ENCODE data around the gene IQUB. TPM values are rescaled to one million over a fixed set of nuclear protein-coding genes. Genes with fewer than 3 reads are reported as not detected.
"Not testable (repeated sequence)": the region's sequence is repeated elsewhere in the genome, so short reads cannot be mapped to it uniquely, and the experiment has no call there.

The IQUB gene
- total and polyA plus RNA-seq, 2 experiments from 2014 or later = 0.97 to 2.2 TPM

DNA sequence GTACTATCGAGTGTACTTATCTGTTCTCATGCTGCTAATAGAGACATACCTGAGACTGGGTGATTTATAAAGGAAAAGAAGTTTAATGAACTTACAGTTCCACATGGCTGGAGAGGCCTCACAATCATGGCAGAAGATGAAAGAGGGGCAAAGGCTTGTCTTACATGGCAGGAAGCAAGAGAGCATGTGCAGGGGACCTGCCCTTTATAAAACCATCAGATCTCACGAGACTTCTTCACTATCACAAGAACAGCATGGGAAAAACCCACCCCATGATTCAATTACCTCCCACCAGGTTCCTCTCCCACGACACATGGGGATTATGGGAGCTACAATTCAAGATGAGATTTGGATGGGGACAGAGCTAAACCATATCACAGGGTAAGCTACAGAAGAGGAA is 18.8 kb upstream of the IQUB start:
- Histone ChIP-seq H3K4me2 (no peak overlapping the region), H3K4me1 (ENCODE audit: insufficient read depth) (peaks cover 10% of the 10 kb centered on the region), H3K9me2 (replicated peaks; ENCODE audit: insufficient read depth) (no peaks in the 10 kb centered on the region), H3K79me2 (peaks cover 72% of the 10 kb centered on the region), H2AFZ (no peak overlapping the region), H4K20me1 (ENCODE audit: insufficient read depth, poor library complexity, severe bottlenecking) (peaks cover 10% of the 10 kb centered on the region), H3K9me3 (ENCODE audit: low read depth) (no peaks in the 10 kb centered on the region), H3K27ac (no peak overlapping the region), H3K36me3 (replicated peaks; ENCODE audit: insufficient read depth, low read depth) (no peaks in the 10 kb centered on the region), H3K4me3 (no peak overlapping the region), H3K27me3 (no peaks in the 10 kb centered on the region)
- 98% methylated on average over 3 of the region's 3 CpGs for WGBS (ENCODE audit: low lambda C conversion rate, missing lambda C conversion rate)
- TF ChIP-seq, protein P1, sequence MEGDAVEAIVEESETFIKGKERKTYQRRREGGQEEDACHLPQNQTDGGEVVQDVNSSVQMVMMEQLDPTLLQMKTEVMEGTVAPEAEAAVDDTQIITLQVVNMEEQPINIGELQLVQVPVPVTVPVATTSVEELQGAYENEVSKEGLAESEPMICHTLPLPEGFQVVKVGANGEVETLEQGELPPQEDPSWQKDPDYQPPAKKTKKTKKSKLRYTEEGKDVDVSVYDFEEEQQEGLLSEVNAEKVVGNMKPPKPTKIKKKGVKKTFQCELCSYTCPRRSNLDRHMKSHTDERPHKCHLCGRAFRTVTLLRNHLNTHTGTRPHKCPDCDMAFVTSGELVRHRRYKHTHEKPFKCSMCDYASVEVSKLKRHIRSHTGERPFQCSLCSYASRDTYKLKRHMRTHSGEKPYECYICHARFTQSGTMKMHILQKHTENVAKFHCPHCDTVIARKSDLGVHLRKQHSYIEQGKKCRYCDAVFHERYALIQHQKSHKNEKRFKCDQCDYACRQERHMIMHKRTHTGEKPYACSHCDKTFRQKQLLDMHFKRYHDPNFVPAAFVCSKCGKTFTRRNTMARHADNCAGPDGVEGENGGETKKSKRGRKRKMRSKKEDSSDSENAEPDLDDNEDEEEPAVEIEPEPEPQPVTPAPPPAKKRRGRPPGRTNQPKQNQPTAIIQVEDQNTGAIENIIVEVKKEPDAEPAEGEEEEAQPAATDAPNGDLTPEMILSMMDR (IDR thresholded peaks at IDR 0.05; ENCODE audit: poor library complexity) = no peak
- no peak for TF ChIP-seq EZH2 (IDR thresholded peaks at IDR 0.05; ENCODE audit: borderline replicate concordance)
- no peak for TF ChIP-seq EZH2phosphoT487 (IDR thresholded peaks at IDR 0.05; ENCODE audit: low read depth, severe bottlenecking, unreplicated experiment)
- DNase-seq (ENCODE audit: low spot score) = no peak

DNA sequence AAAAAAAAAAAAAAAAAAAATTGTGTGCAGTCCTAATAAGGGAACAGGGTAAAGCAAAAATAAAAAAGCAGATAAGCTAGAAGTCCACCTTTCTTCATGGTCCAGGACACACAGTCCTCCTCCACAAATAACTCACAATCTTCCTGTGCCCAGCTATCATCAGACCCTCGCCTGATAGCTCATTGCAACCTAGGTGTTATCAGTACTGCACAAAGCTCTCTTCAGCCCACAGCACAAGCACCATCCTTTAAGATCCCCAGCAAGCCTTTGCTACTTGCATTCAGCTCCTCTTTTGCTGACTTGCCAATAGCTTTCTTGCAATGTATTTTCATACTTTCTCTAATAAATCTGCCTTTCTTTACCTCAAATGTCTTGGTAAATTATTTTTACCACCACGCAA is 18.2 kb upstream of the IQUB start:
- H3K4me1 ChIP-seq (ENCODE audit: insufficient read depth) = peaks cover 10% of the 10 kb centered on the region
- H3K36me3 ChIP-seq (replicated peaks; ENCODE audit: insufficient read depth, low read depth) = no peaks in the 10 kb centered on the region
- peaks cover 77% of the 10 kb centered on the region for H3K79me2 ChIP-seq
- no peak overlapping the region for H3K27ac ChIP-seq
- no peak overlapping the region for H3K4me3 ChIP-seq
- 96% methylated on average over 2 of the region's 2 CpGs for WGBS (ENCODE audit: low lambda C conversion rate, missing lambda C conversion rate)
- H3K4me2 ChIP-seq = no peak overlapping the region
- H4K20me1 ChIP-seq (ENCODE audit: insufficient read depth, poor library complexity, severe bottlenecking) = peaks cover 10% of the 10 kb centered on the region
- H2AFZ ChIP-seq = no peak overlapping the region
- H3K27me3 ChIP-seq = no peaks in the 10 kb centered on the region
- H3K9me2 ChIP-seq (replicated peaks; ENCODE audit: insufficient read depth) = no peaks in the 10 kb centered on the region
- no peaks in the 10 kb centered on the region for H3K9me3 ChIP-seq (ENCODE audit: low read depth)
- TF ChIP-seq EZH2phosphoT487 (IDR thresholded peaks at IDR 0.05; ENCODE audit: low read depth, severe bottlenecking, unreplicated experiment) (no peak), EZH2 (IDR thresholded peaks at IDR 0.05; ENCODE audit: borderline replicate concordance) (no peak)
- TF ChIP-seq, protein P1 (IDR thresholded peaks at IDR 0.05; ENCODE audit: poor library complexity) = no peak
- DNase-seq (ENCODE audit: low spot score) = no peak

DNA sequence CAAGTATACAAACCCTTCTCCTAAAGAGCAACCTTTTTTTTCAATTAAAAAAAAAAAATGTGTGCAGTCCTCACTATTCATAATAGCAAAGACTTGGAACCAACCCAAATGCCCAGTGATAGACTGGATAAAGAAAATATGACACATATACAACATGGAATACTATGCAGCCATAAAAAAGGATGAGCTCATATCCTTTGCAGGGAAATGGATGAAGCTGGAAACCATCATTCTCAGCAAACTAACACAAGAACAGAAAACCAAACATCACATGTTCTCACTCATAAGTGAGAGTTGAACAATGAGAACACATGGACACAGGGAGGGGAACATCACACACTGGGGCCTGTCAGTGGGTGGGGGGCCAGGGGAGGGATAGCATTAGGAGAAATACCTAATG is 17.7 kb upstream of the IQUB start:
- not testable (repeated sequence) for H3K9me3 ChIP-seq (ENCODE audit: low read depth); H2AFZ ChIP-seq; H3K9me2 ChIP-seq (replicated peaks; ENCODE audit: insufficient read depth); H3K27me3 ChIP-seq; DNase-seq (ENCODE audit: low spot score); H3K27ac ChIP-seq; H3K4me3 ChIP-seq; H3K4me2 ChIP-seq; H3K36me3 ChIP-seq (replicated peaks; ENCODE audit: insufficient read depth, low read depth)
- H3K79me2 ChIP-seq = peaks cover 81% of the 10 kb centered on the region
- H4K20me1 ChIP-seq (ENCODE audit: insufficient read depth, poor library complexity, severe bottlenecking) = peaks cover 10% of the 10 kb centered on the region
- peaks cover 10% of the 10 kb centered on the region for H3K4me1 ChIP-seq (ENCODE audit: insufficient read depth)

DNA sequence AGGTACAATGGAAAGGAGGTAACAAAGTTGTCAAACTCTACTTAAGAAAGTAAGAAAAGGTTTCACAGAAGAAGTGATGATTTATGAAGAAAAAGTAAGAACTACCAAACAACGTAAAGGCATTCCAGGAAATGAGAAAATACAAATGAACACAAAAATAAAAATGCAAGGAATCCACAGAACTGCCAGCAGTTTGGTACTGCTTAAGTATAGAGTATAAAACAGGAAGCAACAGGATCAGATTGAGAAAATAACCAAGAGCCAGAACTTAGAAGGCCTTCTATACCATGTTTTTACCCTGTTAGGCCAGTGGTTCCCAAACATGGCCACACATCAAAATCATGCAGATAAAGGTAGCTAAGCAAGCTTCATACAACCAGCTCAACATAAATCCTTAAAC is 14.0 kb upstream of the IQUB start:
- no peaks in the 10 kb centered on the region for H3K9me2 ChIP-seq (replicated peaks; ENCODE audit: insufficient read depth)
- H3K9me3 ChIP-seq (ENCODE audit: low read depth) = no peaks in the 10 kb centered on the region
- TF ChIP-seq EZH2phosphoT487 (IDR thresholded peaks at IDR 0.05; ENCODE audit: low read depth, severe bottlenecking, unreplicated experiment) (no peak), EZH2 (IDR thresholded peaks at IDR 0.05; ENCODE audit: borderline replicate concordance) (no peak)
- TF ChIP-seq, protein P1 (IDR thresholded peaks at IDR 0.05; ENCODE audit: poor library complexity) = no peak
- no peaks in the 10 kb centered on the region for H3K4me1 ChIP-seq (ENCODE audit: insufficient read depth)
- no peak overlapping the region for H3K4me3 ChIP-seq
- H3K36me3 ChIP-seq (replicated peaks; ENCODE audit: insufficient read depth, low read depth) = no peaks in the 10 kb centered on the region
- no peak overlapping the region for H3K4me2 ChIP-seq
- H3K27ac ChIP-seq = no peak overlapping the region
- H3K79me2 ChIP-seq = peaks cover 50% of the 10 kb centered on the region
- H4K20me1 ChIP-seq (ENCODE audit: insufficient read depth, poor library complexity, severe bottlenecking) = peaks cover 10% of the 10 kb centered on the region
- no peak overlapping the region for H2AFZ ChIP-seq
- 92% methylated on average over 1 of the region's 1 CpG for WGBS (ENCODE audit: low lambda C conversion rate, missing lambda C conversion rate)
- no peak for DNase-seq (ENCODE audit: low spot score)
- no peaks in the 10 kb centered on the region for H3K27me3 ChIP-seq
